ENCODE data around the gene SEL1L.

- no peak for TF ChIP-seq CTCF (IDR thresholded peaks at IDR 0.05; ENCODE audit: poor library complexity, severe bottlenecking)
- no peak for TF ChIP-seq TAF1 (IDR thresholded peaks at IDR 0.05; ENCODE audit: low read depth)
- TF ChIP-seq EZH2 (IDR thresholded peaks at IDR 0.05; ENCODE audit: borderline replicate concordance, insufficient read depth, low read length, poor library complexity, severe bottlenecking): no peak
- TF ChIP-seq POLR2AphosphoS5 (IDR thresholded peaks at IDR 0.05): no peak
- TF ChIP-seq MXI1 (conservative IDR thresholded peaks at IDR 0.05; ENCODE audit: poor library complexity, severe bottlenecking): no peak
- no peak for TF ChIP-seq SMC3 (conservative IDR thresholded peaks at IDR 0.05; ENCODE audit: poor library complexity)
- TF ChIP-seq RAD21 (conservative IDR thresholded peaks at IDR 0.05): no peak
- TF ChIP-seq REST (IDR thresholded peaks at IDR 0.05; ENCODE audit: borderline replicate concordance): no peak
Observed at GRCh38 chr14:81455390-81455789, 78.3 kb downstream of the SEL1L start.
